ENCODE measurements around the gene CNTN5. TPM values are rescaled to one million over a fixed set of nuclear protein-coding genes. Genes with fewer than 3 reads are reported as not detected.

The CNTN5 gene
- total RNA-seq, 1 experiment from 2014 or later = 1.6 TPM

DNA sequence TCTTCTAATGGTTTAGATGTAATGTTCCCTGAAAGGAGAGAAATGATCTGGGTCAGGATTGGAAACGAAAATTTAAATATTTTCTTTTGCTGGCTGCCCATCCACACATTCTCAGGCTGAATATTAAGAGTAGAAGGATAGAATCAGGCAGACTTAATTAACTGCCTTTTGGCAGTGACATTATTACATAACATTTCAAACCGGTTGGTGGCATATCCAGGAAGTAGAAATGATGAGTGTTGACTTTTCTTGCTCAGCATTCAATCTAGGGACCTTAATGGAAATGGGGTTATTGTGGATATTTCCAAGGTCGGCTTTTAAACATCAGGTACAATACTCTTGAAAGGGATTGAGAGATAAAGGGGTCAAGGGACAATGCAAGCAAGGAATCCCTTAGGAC lies 989.0 kb downstream of the CNTN5 start:
- in situ Hi-C loops (cut with HindIII; ENCODE audit: low pct_unique_long_range_greater_than_20kb, low sequenced_read_pairs) = no loop called here
- no peak for DNase-seq (ENCODE audit: low read depth)

GRCh38 chr11:100010393-100010792 lies 989.6 kb downstream of the CNTN5 start:
- in situ Hi-C loops (cut with HindIII; ENCODE audit: low pct_unique_long_range_greater_than_20kb, low sequenced_read_pairs) = no loop called here
- no peak for DNase-seq (ENCODE audit: low read depth)

GRCh38 chr11:100011697-100012096 lies 990.9 kb downstream of the CNTN5 start:
- in situ Hi-C loops (cut with HindIII; ENCODE audit: low pct_unique_long_range_greater_than_20kb, low sequenced_read_pairs) = no loop called here
- no peak for DNase-seq (ENCODE audit: low read depth)

GRCh38 chr11:100013011-100013410 lies 992.3 kb downstream of the CNTN5 start:
- DNase-seq (ENCODE audit: low read depth) = no peak

GRCh38 chr11:100031973-100032372 lies 1011.2 kb downstream of the CNTN5 start:
- in situ Hi-C loops (cut with HindIII; ENCODE audit: low pct_unique_long_range_greater_than_20kb, low sequenced_read_pairs) = no loop called here
- DNase-seq (ENCODE audit: low read depth) = no peak

More at GRCh38 chr11:100013011-100013410, 992.3 kb downstream of the CNTN5 start:
- in situ Hi-C loops (cut with HindIII; ENCODE audit: low pct_unique_long_range_greater_than_20kb, low sequenced_read_pairs) = no loop called here

GRCh38 chr11:100061006-100061405 lies 1040.3 kb downstream of the CNTN5 start:
- DNase-seq (ENCODE audit: low read depth) = no peak
- in situ Hi-C loops (cut with HindIII; ENCODE audit: low pct_unique_long_range_greater_than_20kb, low sequenced_read_pairs) = no loop called here

GRCh38 chr11:100066399-100066798 lies 1045.7 kb downstream of the CNTN5 start:
- DNase-seq (ENCODE audit: low read depth) = no peak
- in situ Hi-C loops (cut with HindIII; ENCODE audit: low pct_unique_long_range_greater_than_20kb, low sequenced_read_pairs) = no loop called here

DNA sequence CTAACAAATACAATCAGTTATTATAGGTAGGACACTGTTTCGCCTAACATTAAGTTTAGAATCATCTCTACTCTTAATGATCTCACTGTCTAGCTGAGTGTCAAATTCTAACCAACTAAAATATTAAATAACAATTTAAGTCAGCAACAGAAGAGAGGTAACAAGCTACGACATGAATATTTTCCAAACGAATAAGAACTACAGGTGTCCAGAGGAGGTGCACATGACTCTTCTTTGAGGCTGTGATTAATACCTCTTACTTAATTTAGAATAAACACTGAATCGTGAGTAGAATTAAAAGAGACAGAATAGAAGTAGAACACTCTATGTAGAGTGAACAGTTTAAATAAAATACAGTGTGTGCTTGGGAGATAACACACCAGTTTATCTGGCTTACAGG lies 1047.4 kb downstream of the CNTN5 start:
- in situ Hi-C loops (cut with HindIII; ENCODE audit: low pct_unique_long_range_greater_than_20kb, low sequenced_read_pairs) = no loop called here

DNA sequence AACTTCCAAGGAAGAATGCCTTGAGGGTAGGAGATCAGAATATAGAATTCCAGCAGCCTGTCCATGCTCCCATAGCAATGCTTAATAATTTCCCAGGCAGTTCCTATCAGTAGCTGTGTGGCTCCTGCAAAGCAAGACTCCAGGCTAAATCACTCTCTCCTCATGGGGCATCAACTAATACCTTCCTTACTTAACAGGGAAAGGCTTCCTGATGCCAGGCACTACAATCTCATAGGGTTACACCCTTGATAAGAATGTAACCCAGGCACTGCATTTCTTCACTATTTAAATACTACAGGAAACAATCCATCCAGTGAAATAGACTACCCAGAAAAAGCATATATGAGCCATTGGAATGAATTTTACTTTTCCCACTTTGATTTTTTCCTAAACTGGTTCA lies 1051.4 kb downstream of the CNTN5 start:
- in situ Hi-C loops (cut with HindIII; ENCODE audit: low pct_unique_long_range_greater_than_20kb, low sequenced_read_pairs) = no loop called here
- no peak for DNase-seq (ENCODE audit: low read depth)

More for the DNA sequence above, 1047.4 kb downstream of the CNTN5 start:
- no peak for DNase-seq (ENCODE audit: low read depth)

GRCh38 chr11:100080381-100080780 lies 1059.6 kb downstream of the CNTN5 start:
- in situ Hi-C loops (cut with HindIII; ENCODE audit: low pct_unique_long_range_greater_than_20kb, low sequenced_read_pairs) = no loop called here

DNA sequence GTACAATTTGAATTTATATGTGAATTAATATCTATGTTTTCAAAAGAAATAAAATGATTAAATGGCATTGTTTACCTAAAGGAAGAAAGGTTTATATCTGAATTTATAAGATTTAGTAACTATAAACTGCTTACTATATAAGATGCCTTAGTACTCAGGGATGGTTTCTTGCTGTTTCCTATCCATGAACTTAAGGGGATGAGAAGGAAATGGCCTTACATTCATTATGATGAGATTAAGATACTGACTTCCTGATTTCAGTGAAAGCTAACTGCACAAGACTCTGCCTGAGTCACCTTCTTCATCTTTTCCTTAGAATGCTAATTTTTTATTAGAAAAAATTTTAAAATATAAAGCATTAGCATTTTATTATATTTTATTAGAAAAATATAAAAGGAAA lies 1060.1 kb downstream of the CNTN5 start:
- in situ Hi-C loops (cut with HindIII; ENCODE audit: low pct_unique_long_range_greater_than_20kb, low sequenced_read_pairs) = no loop called here
- no peak for DNase-seq (ENCODE audit: low read depth)

More at GRCh38 chr11:100080381-100080780, 1059.6 kb downstream of the CNTN5 start:
- no peak for DNase-seq (ENCODE audit: low read depth)

DNA sequence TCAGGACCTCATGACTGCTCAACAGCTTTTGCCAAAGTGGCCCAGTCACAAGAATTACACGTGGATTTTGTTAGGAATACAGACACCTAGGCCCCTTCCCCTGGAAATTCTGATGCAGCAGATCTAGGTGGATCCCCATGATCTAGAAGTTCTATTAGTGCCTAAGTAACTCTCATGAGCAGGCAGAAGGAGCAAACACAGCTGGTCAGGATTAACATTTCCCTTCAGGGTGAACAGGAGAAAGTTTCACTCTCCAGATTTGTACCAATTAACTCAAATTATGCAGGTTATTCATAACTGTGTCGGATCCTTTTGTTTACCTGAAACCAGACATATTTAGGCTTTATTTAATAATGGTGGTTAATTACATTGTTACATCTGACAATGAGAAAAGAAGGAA lies 1072.9 kb downstream of the CNTN5 start:
- no peak for DNase-seq (ENCODE audit: low read depth)
- in situ Hi-C loops (cut with HindIII; ENCODE audit: low pct_unique_long_range_greater_than_20kb, low sequenced_read_pairs) = no loop called here

- in situ Hi-C loops (cut with HindIII; ENCODE audit: low pct_unique_long_range_greater_than_20kb, low sequenced_read_pairs) = no loop called here
- no peak for DNase-seq (ENCODE audit: low read depth)
These were observed 1073.5 kb downstream of the CNTN5 start for GRCh38 chr11:100094121-100094865.

- in situ Hi-C loops (cut with HindIII; ENCODE audit: low pct_unique_long_range_greater_than_20kb, low sequenced_read_pairs) = no loop called here
- no peak for DNase-seq (ENCODE audit: low read depth)
These were observed 1075.1 kb downstream of the CNTN5 start for GRCh38 chr11:100095809-100096208.

GRCh38 chr11:100098560-100098959 lies 1077.8 kb downstream of the CNTN5 start:
- in situ Hi-C loops (cut with HindIII; ENCODE audit: low pct_unique_long_range_greater_than_20kb, low sequenced_read_pairs) = no loop called here
- DNase-seq (ENCODE audit: low read depth) = no peak

DNA sequence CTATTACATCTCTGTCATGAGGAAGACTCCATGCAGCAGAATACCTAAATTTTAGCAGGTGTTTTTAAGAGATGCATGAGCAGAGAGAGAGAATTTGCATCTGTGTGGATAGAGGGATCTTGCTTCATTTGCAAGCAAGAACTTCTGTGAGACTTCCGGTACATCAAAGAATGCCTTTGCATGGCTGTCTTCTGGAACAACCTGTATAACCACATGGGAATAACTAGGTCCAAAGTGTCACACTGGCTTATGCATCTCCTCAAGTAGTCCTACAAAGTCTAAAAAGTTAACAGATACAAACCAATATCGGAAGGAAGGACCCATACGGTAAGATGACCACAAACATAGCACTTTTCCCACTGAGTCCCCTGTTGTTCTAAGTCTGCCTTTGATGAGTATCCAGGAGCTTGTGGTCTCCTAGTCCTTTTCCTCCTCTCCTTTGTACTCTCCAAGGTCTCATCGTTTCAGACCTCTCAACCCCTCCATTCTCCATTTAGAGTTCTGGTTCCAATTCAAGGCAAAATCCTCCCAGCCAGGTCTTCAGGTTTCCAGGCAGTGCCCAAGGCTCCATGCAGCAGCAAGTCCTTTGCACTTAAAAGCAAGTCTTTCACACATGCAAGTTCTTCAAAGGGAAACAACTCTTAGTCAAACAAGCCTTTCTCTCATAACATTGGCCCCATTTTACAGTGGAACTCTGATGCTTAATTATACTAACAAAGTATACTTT lies 1084.7 kb downstream of the CNTN5 start:
- in situ Hi-C loops (cut with HindIII; ENCODE audit: low pct_unique_long_range_greater_than_20kb, low sequenced_read_pairs) = no loop called here

DNA sequence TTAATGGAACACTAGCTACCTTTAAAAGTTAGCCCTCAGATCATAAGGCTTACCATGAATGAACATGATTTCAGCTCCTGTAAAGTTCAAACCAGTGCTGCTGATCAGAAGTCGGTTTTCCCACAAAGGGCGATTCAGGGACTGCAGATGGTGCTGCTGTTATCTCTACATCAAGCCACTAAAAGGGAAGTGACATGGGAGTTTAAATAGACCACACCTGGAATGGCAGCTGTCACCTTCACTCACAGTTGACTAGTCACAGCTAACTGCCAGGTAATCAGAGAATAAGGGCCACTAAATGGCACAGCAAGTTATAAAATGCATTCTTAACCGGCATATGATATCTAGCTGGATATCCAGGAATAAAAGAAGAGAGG lies 1085.2 kb downstream of the CNTN5 start:
- in situ Hi-C loops (cut with HindIII; ENCODE audit: low pct_unique_long_range_greater_than_20kb, low sequenced_read_pairs) = no loop called here
- no peak for DNase-seq (ENCODE audit: low read depth)

More for the DNA sequence above, 1084.7 kb downstream of the CNTN5 start:
- DNase-seq (ENCODE audit: low read depth) = no peak

DNA sequence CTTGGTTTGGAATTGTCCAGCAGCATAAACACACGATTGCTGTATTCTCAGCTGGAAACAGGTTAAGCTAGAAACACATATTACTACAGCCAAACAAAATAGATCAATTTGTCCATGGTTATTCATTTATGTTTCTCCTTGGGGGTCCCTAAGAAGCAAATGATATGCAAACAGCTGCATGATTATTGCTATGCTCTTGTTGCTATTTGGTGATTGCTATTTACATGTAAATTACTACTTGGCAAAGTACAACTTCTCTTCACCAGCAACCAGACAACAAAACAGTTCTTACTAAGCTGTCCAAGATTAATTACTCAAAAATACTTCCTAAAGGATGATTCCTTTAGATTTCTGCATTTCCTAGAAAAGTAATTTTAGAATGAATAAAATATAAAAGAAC lies 1098.4 kb downstream of the CNTN5 start:
- no peak for DNase-seq (ENCODE audit: low read depth)
- in situ Hi-C loops (cut with HindIII; ENCODE audit: low pct_unique_long_range_greater_than_20kb, low sequenced_read_pairs) = no loop called here

GRCh38 chr11:100133114-100133513 lies 1112.4 kb downstream of the CNTN5 start:
- in situ Hi-C loops (cut with HindIII; ENCODE audit: low pct_unique_long_range_greater_than_20kb, low sequenced_read_pairs) = no loop called here
- no peak for DNase-seq (ENCODE audit: low read depth)

DNA sequence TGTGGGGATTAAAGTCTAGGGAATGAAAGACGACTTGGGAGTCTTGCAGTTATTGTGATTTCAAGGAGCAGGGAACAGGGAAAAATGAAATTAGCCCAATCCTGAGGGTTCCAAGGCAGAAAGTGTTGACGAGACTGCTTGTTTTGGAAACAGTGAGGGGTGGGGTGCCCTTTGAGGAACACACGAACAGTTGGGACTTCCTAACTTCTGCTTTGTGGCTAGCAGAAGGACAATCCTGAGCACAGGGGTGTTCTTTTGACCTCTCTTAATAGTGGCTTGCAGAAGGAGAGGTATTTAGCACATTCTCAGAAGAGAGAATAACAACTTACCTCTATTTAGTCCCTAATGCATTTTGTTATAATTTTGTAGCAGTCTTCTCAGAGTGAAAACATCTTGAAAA lies 1120.5 kb downstream of the CNTN5 start:
- in situ Hi-C loops (cut with HindIII; ENCODE audit: low pct_unique_long_range_greater_than_20kb, low sequenced_read_pairs) = no loop called here
- DNase-seq (ENCODE audit: low read depth) = no peak

Measured in Caki2 (cell line).